ENCODE results near the gene DHTKD1. TPM values are rescaled to one million over a fixed set of nuclear protein-coding genes. Genes with fewer than 3 reads are reported as not detected.

The DHTKD1 gene
- total and polyA plus RNA-seq, 2 experiments from 2014 or later = 20.2 to 63.9 TPM

- Mint-ChIP-seq H3K4me1 (no peaks in the 10 kb centered on the region), H3K4me3 (no peak overlapping the region), H3K27me3 (ENCODE audit: insufficient read depth, low read depth, poor library complexity) (peaks cover 6% of the 10 kb centered on the region), H3K27ac (no peak overlapping the region), H3K36me3 (ENCODE audit: low read depth) (peaks cover 65% of the 10 kb centered on the region), H3K9me3 (no peaks in the 10 kb centered on the region)
- Histone ChIP-seq H3K9me2 (ENCODE audit: insufficient read depth) (no peaks in the 10 kb centered on the region), H3K27me3 (ENCODE audit: insufficient read depth) (no peaks in the 10 kb centered on the region), H3K4me1 (ENCODE audit: insufficient read depth) (no peaks in the 10 kb centered on the region), H3K79me2 (replicated peaks; ENCODE audit: insufficient read depth) (no peaks in the 10 kb centered on the region), H3K4me2 (no peak overlapping the region), H2AFZ (no peak overlapping the region), H3K36me3 (ENCODE audit: insufficient read depth) (peaks cover 56% of the 10 kb centered on the region), H4K20me1 (replicated peaks; ENCODE audit: insufficient read depth) (no peaks in the 10 kb centered on the region; the same call in none of the 2 replicates), H3K27ac (ENCODE audit: low read depth) (no peak overlapping the region), H3F3A (replicated peaks; ENCODE audit: low read depth) (no peaks in the 10 kb centered on the region), H3K4me3 (no peak overlapping the region)
- DNase-seq (ENCODE audit: low spot score) (no peak), ATAC-seq (no peak)
- TF ChIP-seq CTCF (conservative IDR thresholded peaks at IDR 0.05; ENCODE audit: low read depth in 2 of 2) (no peak), ZNF331 (CRISPR knock-in tag; IDR thresholded peaks at IDR 0.05; ENCODE audit: low read depth) (no peak), NANOG (IDR thresholded peaks at IDR 0.05; ENCODE audit: borderline replicate concordance) (no peak), EZH2 (IDR thresholded peaks at IDR 0.05; ENCODE audit: low read depth, unreplicated experiment) (no peak), STAT1 (IDR thresholded peaks at IDR 0.05; ENCODE audit: unreplicated experiment) (no peak), JUNB (IDR thresholded peaks at IDR 0.05; ENCODE audit: unreplicated experiment) (no peak), EZH2phosphoT487 (IDR thresholded peaks at IDR 0.05; ENCODE audit: unreplicated experiment) (no peak), ZNF114 (CRISPR knock-in tag; IDR thresholded peaks at IDR 0.05) (no peak), POLR2AphosphoS5 (IDR thresholded peaks at IDR 0.05; ENCODE audit: low read depth) (no peak), CREB1 (CRISPR knock-in tag; IDR thresholded peaks at IDR 0.05; ENCODE audit: low read depth) (no peak)
- TF ChIP-seq, protein P1, sequence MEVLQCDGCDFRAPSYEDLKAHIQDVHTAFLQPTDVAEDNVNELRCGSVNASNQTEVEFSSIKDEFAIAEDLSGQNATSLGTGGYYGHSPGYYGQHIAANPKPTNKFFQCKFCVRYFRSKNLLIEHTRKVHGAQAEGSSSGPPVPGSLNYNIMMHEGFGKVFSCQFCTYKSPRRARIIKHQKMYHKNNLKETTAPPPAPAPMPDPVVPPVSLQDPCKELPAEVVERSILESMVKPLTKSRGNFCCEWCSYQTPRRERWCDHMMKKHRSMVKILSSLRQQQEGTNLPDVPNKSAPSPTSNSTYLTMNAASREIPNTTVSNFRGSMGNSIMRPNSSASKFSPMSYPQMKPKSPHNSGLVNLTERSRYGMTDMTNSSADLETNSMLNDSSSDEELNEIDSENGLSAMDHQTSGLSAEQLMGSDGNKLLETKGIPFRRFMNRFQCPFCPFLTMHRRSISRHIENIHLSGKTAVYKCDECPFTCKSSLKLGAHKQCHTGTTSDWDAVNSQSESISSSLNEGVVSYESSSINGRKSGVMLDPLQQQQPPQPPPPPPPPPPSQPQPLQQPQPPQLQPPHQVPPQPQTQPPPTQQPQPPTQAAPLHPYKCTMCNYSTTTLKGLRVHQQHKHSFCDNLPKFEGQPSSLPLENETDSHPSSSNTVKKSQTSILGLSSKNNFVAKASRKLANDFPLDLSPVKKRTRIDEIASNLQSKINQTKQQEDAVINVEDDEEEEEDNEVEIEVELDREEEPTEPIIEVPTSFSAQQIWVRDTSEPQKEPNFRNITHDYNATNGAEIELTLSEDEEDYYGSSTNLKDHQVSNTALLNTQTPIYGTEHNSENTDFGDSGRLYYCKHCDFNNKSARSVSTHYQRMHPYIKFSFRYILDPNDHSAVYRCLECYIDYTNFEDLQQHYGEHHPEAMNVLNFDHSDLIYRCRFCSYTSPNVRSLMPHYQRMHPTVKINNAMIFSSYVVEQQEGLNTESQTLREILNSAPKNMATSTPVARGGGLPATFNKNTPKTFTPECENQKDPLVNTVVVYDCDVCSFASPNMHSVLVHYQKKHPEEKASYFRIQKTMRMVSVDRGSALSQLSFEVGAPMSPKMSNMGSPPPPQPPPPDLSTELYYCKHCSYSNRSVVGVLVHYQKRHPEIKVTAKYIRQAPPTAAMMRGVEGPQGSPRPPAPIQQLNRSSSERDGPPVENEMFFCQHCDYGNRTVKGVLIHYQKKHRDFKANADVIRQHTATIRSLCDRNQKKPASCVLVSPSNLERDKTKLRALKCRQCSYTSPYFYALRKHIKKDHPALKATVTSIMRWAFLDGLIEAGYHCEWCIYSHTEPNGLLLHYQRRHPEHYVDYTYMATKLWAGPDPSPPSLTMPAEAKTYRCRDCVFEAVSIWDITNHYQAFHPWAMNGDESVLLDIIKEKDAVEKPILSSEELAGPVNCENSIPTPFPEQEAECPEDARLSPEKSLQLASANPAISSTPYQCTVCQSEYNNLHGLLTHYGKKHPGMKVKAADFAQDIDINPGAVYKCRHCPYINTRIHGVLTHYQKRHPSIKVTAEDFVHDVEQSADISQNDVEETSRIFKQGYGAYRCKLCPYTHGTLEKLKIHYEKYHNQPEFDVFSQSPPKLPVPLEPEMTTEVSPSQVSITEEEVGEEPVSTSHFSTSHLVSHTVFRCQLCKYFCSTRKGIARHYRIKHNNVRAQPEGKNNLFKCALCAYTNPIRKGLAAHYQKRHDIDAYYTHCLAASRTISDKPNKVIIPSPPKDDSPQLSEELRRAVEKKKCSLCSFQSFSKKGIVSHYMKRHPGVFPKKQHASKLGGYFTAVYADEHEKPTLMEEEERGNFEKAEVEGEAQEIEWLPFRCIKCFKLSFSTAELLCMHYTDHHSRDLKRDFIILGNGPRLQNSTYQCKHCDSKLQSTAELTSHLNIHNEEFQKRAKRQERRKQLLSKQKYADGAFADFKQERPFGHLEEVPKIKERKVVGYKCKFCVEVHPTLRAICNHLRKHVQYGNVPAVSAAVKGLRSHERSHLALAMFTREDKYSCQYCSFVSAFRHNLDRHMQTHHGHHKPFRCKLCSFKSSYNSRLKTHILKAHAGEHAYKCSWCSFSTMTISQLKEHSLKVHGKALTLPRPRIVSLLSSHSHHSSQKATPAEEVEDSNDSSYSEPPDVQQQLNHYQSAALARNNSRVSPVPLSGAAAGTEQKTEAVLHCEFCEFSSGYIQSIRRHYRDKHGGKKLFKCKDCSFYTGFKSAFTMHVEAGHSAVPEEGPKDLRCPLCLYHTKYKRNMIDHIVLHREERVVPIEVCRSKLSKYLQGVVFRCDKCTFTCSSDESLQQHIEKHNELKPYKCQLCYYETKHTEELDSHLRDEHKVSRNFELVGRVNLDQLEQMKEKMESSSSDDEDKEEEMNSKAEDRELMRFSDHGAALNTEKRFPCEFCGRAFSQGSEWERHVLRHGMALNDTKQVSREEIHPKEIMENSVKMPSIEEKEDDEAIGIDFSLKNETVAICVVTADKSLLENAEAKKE (CRISPR knock-in tag; IDR thresholded peaks at IDR 0.05) = no peak
- TF ChIP-seq, protein P2, sequence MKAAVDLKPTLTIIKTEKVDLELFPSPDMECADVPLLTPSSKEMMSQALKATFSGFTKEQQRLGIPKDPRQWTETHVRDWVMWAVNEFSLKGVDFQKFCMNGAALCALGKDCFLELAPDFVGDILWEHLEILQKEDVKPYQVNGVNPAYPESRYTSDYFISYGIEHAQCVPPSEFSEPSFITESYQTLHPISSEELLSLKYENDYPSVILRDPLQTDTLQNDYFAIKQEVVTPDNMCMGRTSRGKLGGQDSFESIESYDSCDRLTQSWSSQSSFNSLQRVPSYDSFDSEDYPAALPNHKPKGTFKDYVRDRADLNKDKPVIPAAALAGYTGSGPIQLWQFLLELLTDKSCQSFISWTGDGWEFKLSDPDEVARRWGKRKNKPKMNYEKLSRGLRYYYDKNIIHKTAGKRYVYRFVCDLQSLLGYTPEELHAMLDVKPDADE (IDR thresholded peaks at IDR 0.05) = no peak
- TF ChIP-seq, protein P3, sequence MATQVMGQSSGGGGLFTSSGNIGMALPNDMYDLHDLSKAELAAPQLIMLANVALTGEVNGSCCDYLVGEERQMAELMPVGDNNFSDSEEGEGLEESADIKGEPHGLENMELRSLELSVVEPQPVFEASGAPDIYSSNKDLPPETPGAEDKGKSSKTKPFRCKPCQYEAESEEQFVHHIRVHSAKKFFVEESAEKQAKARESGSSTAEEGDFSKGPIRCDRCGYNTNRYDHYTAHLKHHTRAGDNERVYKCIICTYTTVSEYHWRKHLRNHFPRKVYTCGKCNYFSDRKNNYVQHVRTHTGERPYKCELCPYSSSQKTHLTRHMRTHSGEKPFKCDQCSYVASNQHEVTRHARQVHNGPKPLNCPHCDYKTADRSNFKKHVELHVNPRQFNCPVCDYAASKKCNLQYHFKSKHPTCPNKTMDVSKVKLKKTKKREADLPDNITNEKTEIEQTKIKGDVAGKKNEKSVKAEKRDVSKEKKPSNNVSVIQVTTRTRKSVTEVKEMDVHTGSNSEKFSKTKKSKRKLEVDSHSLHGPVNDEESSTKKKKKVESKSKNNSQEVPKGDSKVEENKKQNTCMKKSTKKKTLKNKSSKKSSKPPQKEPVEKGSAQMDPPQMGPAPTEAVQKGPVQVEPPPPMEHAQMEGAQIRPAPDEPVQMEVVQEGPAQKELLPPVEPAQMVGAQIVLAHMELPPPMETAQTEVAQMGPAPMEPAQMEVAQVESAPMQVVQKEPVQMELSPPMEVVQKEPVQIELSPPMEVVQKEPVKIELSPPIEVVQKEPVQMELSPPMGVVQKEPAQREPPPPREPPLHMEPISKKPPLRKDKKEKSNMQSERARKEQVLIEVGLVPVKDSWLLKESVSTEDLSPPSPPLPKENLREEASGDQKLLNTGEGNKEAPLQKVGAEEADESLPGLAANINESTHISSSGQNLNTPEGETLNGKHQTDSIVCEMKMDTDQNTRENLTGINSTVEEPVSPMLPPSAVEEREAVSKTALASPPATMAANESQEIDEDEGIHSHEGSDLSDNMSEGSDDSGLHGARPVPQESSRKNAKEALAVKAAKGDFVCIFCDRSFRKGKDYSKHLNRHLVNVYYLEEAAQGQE (IDR thresholded peaks at IDR 0.05; ENCODE audit: unreplicated experiment) = no peak
These were observed 30.2 kb downstream of the DHTKD1 start for GRCh38 chr10:12098966-12099365.

Measured in GM23338 (cell line).